NCI-H82 (cell line): ENCODE data around the gene TTL.

ENCODE experiments used
- DNase-seq: peaks from one replicate; lab custom pipeline; 2025; lab: John Stamatoyannopoulos, UW

Gene TTL

DNA sequence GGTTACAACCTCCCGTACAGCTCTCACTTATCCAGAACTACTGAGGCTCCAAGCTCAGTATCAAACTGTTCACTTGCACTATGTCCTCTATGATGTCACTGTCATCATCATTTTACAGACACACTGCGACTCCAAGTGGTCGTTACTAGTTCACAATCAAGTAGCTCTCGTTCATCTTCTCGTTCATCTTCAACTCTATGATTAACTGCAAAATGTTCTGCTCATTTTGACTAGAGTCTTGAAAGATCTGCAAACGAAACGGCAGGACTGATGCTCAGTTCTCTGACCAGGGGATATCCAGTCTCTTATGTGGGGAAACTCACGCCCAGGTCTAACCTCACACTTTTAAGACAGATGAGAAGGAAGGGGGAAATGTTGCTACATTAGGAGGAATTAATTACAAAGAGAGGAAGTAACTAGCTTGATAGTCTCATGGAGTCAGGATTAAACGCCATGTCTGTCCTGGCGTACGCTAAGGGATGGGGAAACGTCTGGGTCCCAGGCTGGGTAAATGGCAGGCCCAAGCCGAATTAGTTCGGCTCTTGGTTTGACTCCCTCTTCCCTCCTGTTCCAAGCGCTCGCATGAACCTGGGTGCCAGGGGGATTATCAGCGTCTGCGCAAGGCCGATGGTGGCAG is 101.7 kb downstream of the TTL start:
- no peak for DNase-seq

DNA sequence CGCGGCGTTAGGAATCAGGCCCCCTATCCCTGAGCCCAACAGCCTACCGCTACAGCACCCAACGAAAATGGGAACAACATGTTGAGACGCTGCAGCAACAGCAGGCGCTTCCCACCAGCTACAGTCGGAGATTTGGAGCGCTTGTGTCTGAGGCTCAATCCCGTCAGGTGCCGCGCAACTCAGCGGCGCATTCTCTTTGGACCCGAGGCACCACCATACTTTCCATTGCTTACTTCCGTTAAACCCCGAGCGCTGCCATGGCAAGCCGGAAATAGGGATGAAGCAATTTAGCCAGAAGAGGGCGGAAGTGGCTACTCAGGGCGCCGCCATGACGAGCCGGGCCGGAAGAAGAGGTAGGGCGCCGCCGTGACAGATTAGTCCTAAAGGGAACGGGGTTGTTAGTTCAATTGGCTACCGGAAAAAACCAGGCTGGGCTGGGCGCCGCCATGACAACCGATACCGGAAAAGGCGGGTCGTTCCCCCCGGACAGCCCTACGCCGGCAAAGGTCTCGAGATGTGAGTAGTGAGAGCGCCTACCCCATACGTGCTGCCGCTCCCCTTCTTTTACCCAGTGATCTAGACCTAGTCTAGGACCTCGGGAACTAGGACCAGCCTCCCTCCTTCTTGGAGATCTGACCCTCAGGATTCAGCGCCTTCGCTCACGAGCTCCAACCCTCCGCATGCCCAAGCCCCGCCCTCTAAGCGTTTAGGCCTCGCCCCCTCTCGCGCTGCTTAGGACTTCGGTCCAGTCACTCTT is 102.4 kb downstream of the TTL start, which contains the start of gene CHCHD5:
TSS of gene CHCHD5 (plus strand) at position 476 of the 757 bp plus-strand sequence. CDS start at position 515, 39 bp downstream.
- DNase-seq, result no peak

DNA sequence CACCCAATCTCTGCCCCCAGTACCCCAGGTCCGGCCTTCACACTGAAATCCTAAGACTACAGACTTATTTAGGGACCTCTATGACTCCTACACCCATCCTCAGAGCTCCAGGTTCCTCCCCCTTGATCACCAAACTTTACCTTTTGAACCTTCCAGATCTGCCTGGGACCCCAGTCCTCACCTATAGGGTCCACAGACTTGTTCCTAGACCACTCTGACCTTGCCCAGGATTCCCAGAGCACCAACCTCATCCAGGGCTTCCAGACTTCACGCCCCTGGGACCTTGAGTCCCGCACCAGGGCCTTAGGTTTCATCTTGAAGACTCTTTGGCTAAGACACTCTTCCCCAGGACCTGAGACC is 102.9 kb downstream of the TTL start:
- no peak for DNase-seq

DNA sequence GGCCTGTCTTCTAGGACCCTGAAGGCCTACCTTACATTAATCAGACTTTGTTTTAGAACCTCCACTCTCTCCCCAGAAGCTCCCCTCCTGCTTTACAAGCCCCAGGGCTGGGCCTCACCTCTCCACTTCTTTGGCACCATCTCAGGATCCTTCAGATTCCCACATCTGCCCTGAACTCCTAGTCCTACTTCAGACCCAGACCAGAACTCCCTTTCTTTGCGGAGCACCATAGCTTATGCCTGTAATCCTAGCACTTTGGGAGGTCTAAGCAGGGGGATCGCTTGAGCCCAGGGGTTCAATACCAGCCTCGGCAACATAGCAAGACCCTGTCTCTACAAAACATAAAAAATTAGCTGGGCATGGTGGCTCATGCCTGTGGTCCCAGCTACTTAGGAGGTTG is 103.4 kb downstream of the TTL start:
- DNase-seq, result no peak

DNA sequence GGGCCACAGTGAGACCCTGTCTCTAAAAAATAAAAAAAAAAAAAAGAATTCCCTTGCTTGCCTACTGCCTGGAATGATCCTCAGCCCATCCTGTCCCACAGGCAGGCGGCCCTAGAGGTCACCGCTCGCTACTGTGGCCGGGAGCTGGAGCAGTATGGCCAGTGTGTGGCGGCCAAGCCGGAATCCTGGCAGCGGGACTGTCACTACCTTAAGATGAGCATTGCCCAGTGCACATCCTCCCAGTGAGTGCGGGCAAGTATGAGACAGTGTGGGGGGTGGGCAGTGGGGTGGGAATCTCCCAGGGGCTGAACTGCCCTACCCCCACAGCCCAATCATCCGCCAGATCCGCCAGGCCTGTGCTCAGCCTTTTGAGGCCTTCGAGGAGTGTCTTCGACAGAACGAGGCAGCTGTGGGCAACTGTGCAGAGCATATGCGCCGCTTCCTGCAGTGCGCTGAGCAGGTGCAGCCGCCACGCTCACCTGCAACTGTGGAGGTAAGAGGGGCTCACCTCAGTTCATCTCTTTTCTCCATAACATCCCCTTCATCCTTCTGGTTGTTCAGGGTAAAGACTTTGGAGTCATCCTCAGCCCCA is 104.0 kb downstream of the TTL start:
- DNase-seq, result no peak

DNA sequence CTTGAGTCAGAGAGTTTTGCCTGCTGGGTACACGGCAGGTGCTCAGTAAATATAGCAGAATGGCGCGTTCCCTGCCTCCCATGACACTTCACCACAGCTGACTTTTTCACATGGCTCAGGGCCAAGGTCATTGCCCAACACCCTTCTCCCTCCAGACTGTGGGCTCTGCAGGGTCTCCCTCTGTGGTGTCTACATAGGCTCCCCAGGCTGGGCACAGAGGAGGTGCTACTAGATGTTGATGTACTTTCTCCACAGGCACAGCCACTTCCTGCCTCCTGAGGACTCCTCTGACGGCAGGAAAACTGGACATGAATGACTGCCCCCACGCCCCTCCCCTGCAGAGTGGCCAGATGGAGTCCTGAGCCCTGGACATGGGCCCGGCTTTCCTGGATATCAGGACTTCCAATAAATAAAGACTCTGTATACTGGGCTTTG is 106.7 kb downstream of the TTL start:
- DNase-seq, result peak; percentile 24
